Measurements from ENCODE around the gene PLD2. TPM values are rescaled to one million over a fixed set of nuclear protein-coding genes. Genes with fewer than 3 reads are reported as not detected.

PLD2 gene
- total and polyA plus RNA-seq, 9 donors: 22.2 to 36.9 (median 25.7) TPM

DNA sequence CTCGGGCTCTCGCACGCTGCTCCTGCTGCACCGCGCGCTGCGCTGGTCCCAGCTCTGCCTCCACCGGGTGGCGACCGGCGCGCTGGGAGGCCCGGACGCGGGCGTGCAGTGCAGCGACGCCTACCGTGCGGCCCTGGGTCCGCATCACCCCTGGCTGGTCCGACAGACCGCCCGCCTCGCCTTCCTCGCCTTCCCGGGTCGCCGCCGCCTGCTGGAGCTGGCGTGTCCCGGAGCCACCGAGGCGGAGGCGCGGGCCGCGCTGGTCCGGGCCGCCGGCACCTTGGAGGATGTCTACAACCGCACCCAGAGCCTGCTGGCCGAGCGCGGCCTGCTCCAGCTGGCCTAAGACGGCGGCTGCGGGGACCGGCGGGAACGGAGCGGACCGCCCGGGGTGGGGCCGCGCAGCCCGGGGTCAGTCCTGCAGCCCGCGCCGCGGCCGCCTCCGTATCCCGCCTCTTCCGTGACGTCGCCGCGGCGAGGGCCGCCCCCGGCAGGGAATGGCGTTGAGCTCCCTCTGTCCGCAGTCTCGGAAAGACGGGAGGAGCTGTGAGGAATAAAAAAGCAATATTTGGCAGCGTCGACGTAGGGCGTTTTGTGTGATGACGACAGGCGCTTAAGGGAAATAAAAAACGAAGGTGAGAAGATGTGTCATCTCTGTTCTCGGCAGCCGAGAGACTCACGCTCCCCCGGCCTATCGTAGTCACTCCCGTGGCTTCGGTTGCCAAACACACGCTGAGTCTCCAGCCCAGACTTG, 16.8 kb upstream of the PLD2 start:
- no peaks in the 10 kb centered on the region for H3K9me3 ChIP-seq (replicated peaks; ENCODE audit: control insufficient read depth, low read depth, low read length)
- under 1% methylated on average over 85 of the region's 91 CpGs for WGBS (ENCODE audit: insufficient coverage)
- H3K36me3 ChIP-seq (ENCODE audit: control insufficient read depth, insufficient read depth, low read length): no peaks in the 10 kb centered on the region
- H3K4me1 ChIP-seq (ENCODE audit: control insufficient read depth, insufficient read depth, low read length): peaks cover 34% of the 10 kb centered on the region
- peaks cover 30% of the 10 kb centered on the region for H3K27me3 ChIP-seq (ENCODE audit: control insufficient read depth, insufficient read depth, low read length)
- DNase-seq: peak; percentile 96
- H3K4me3 ChIP-seq (ENCODE audit: low read length): peak overlapping the region; percentile 72
- peak overlapping the region; percentile 93 for H3K27ac ChIP-seq (ENCODE audit: low read length)

DNA sequence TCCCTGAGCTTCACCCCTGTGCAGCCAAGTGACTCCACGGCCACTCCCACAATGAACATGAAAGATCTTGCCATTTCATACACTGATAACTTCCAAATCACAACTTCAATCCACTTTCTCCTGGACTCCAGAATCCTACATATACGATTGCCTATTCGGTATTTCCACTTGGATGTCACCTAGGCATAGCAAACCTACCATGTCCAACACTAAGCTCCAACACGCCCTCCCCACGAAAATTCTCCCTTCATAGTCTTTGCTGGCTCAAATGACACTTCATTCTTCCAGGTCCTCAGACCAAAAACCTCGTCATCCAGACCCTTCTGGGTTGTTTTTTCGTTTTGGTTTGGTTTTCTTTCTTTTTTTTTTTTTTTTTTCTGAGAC, 16.3 kb upstream of the PLD2 start:
- 71% methylated on average over 2 of the region's 7 CpGs for WGBS (ENCODE audit: insufficient coverage)
- DNase-seq: no peak
- Histone ChIP-seq H3K36me3 (ENCODE audit: control insufficient read depth, insufficient read depth, low read length) (no peaks in the 10 kb centered on the region), H3K4me1 (ENCODE audit: control insufficient read depth, insufficient read depth, low read length) (peaks cover 30% of the 10 kb centered on the region), H3K27ac (ENCODE audit: low read length) (peak overlapping the region; percentile 93), H3K4me3 (ENCODE audit: low read length) (peak overlapping the region; percentile 72), H3K27me3 (ENCODE audit: control insufficient read depth, insufficient read depth, low read length) (peaks cover 24% of the 10 kb centered on the region), H3K9me3 (replicated peaks; ENCODE audit: control insufficient read depth, low read depth, low read length) (no peaks in the 10 kb centered on the region)

DNA sequence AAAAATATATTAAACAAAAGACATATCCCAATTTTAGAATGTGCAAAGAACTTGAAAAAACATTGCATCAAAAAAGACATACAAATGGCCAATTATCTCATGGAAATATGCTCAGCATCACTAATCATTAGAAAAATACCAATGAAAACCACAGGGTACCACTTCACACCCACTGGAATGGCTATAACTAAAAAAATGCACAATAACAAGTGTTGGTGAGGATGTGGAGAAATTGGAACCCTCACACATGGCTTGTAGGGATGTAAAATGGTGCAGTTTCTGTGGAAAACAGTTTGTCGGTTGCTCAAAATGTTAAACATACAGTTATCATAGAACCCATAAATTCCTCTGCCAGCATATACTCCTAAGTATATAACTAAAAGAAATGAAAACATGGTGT, 11.8 kb upstream of the PLD2 start:
- Histone ChIP-seq H3K4me3 (ENCODE audit: low read length) (no peak overlapping the region), H3K36me3 (ENCODE audit: control insufficient read depth, insufficient read depth, low read length) (peaks cover 22% of the 10 kb centered on the region), H3K9me3 (replicated peaks; ENCODE audit: control insufficient read depth, low read depth, low read length) (no peaks in the 10 kb centered on the region), H3K27ac (ENCODE audit: low read length) (no peak overlapping the region), H3K27me3 (ENCODE audit: control insufficient read depth, insufficient read depth, low read length) (no peaks in the 10 kb centered on the region), H3K4me1 (ENCODE audit: control insufficient read depth, insufficient read depth, low read length) (peaks cover 17% of the 10 kb centered on the region)
- DNase-seq: no peak
- WGBS (ENCODE audit: insufficient coverage): no CpG with 5 or more reads among the region's 1 CpG

DNA sequence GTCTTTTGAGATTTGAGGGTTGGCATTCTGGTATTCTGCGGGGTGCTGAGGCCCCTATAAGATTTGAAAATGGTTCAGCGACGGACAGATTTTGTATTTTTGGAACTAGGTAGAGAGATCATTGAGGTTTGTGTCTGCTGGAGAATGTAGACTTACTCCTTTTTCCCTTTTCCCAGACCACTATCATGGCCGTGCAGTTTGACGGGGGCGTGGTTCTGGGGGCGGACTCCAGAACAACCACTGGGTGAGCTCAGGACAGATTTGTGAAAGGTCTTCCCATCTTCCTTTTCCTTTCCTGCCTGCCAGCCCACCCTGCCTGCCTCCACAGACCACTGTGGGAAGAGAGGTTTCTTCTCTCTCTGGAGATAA, 10.4 kb upstream of the PLD2 start:
- peak; percentile 40 for DNase-seq
- Histone ChIP-seq H3K4me1 (ENCODE audit: control insufficient read depth, insufficient read depth, low read length) (peaks cover 12% of the 10 kb centered on the region), H3K36me3 (ENCODE audit: control insufficient read depth, insufficient read depth, low read length) (peaks cover 27% of the 10 kb centered on the region), H3K27me3 (ENCODE audit: control insufficient read depth, insufficient read depth, low read length) (no peaks in the 10 kb centered on the region), H3K9me3 (replicated peaks; ENCODE audit: control insufficient read depth, low read depth, low read length) (no peaks in the 10 kb centered on the region), H3K27ac (ENCODE audit: low read length) (peak overlapping the region; percentile 78), H3K4me3 (ENCODE audit: low read length) (peak overlapping the region; percentile 73)
- WGBS (ENCODE audit: insufficient coverage): 14% methylated on average over 1 of the region's 7 CpGs

DNA sequence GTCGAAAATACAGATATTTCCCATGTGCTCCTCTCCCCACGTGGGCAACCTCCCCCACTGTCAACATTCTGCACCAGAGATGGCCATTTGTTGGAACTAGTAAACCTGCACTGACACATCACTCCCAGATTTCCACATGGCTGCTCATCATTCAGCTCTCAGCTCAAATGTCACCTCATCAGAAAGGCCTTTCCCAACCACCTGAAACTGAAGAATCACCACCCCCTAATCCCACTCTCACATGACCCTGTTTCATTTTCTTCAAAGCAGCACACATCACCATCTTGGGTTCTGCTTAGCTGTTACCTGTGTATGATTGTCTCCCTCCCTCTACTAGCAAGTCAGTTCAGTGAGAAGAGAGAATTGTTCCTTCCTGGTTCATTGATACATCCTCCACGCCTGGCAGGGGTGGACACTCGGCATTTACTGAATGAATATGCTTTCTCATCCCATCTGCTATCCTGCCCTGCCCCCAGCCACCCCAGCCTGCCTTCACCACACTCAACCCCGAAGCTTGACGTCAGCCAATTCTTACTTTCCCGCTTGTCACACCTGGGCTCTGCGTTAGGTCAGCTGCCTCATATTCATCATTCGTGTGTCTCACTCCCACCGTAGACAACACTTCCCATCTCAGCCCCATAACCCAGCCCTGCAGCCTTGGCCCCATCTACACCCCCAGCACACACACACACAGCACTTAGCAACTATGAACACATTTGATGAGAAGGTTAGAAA, 6.3 kb upstream of the PLD2 start:
- H3K9me3 ChIP-seq (replicated peaks; ENCODE audit: control insufficient read depth, low read depth, low read length): no peaks in the 10 kb centered on the region
- WGBS (ENCODE audit: insufficient coverage): 71% methylated on average over 8 of the region's 10 CpGs
- DNase-seq: no peak

DNA sequence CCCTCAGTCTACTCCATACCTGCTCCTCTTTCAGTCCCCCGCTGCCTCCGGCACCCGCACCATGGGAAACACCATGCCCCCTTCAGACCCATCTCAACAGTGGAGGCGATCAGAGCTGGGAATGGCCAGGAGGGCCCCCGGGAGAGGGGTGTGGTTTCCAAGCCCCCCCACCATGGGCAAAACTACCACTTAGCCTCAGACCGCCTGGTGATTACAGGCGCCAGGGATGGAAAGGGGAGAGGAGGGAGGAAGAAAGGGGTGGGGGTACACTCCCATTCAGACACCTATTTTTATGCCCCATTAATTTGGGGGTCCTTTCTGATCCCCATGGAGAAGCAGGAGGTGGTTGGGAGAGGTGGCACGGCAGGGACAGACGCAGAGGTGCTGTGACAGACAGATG, 4.7 kb upstream of the PLD2 start, which contains the start of gene C17orf114:
Gene C17orf114 (minus strand): TSS at position 101 of the 400 bp plus-strand sequence.
- WGBS (ENCODE audit: insufficient coverage): 83% methylated on average over 2 of the region's 9 CpGs

More for the DNA sequence above, 6.3 kb upstream of the PLD2 start:
- Histone ChIP-seq H3K27me3 (ENCODE audit: control insufficient read depth, insufficient read depth, low read length) (no peaks in the 10 kb centered on the region), H3K36me3 (ENCODE audit: control insufficient read depth, insufficient read depth, low read length) (peaks cover 27% of the 10 kb centered on the region), H3K4me3 (ENCODE audit: low read length) (no peak overlapping the region), H3K27ac (ENCODE audit: low read length) (no peak overlapping the region), H3K4me1 (ENCODE audit: control insufficient read depth, insufficient read depth, low read length) (peaks cover 9% of the 10 kb centered on the region)

DNA sequence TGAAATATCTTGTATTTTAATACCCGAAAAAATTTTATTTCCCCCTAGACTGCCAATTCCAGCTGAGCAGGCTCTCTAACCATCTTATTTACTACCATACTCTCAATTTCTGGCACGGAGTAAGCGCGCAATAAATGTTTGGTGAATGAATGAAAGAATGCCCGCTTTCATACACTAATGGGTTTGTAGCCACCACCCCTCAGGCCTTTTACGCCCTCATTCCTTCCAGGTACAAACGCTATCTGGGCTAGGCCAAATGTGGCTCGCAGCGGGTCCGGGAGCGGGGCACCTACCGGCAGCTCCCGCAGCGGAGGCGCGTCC, 536 bp upstream of the PLD2 start:
- H3K27ac ChIP-seq (ENCODE audit: low read length): no peak overlapping the region
- DNase-seq: peak; percentile 22

More for the DNA sequence above, 4.7 kb upstream of the PLD2 start, which contains the start of gene C17orf114:
- H3K4me3 ChIP-seq (ENCODE audit: low read length): no peak within 1 kb of the TSS
- no peaks in the 10 kb centered on the region for H3K9me3 ChIP-seq (replicated peaks; ENCODE audit: control insufficient read depth, low read depth, low read length)
- no peaks in the 10 kb centered on the region for H3K27me3 ChIP-seq (ENCODE audit: control insufficient read depth, insufficient read depth, low read length)
- H3K27ac ChIP-seq (ENCODE audit: low read length): no peak within 1 kb of the TSS
- peaks cover 1% of the 10 kb centered on the region for H3K4me1 ChIP-seq (ENCODE audit: control insufficient read depth, insufficient read depth, low read length)
- peaks cover 27% of the 10 kb centered on the region for H3K36me3 ChIP-seq (ENCODE audit: control insufficient read depth, insufficient read depth, low read length)
- DNase-seq: no peak

DNA sequence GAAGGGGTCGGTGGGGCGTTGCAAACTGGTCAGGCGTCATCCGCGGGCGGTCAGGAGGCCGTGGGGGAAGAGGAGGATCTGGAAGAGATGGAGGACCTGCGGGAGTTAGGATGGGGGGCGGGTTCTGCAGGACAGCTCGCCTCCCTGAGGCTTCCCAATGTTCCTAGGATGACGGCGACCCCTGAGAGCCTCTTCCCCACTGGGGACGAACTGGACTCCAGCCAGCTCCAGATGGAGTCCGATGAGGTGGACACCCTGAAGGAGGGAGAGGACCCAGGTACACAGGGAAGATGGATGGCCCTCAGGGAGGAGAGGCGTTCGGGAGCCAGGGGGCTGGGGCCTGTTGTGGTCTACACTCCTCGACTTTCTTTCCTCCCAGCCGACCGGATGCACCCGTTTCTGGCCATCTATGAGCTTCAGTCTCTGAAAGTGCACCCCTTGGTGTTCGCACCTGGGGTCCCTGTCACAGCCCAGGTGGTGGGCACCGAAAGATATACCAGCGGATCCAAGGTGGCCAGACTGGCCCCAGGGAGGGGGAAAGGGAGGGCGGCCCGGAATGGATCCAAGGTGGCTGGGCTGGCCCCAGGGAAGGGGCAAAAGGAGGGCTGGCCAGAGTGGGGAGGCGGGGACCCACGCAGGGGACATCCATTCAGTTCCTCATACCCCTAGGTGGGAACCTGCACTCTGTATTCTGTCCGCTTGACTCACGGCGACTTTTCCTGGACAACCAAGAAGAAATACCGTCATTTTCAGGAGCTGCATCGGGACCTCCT, 839 bp downstream of the PLD2 start:
- Histone ChIP-seq H3K36me3 (ENCODE audit: control insufficient read depth, insufficient read depth, low read length) (peaks cover 26% of the 10 kb centered on the region), H3K4me3 (ENCODE audit: low read length) (peak overlapping the region; percentile 64), H3K27ac (ENCODE audit: low read length) (peak overlapping the region; percentile 24), H3K4me1 (ENCODE audit: control insufficient read depth, insufficient read depth, low read length) (peaks cover 14% of the 10 kb centered on the region), H3K27me3 (ENCODE audit: control insufficient read depth, insufficient read depth, low read length) (no peaks in the 10 kb centered on the region), H3K9me3 (replicated peaks; ENCODE audit: control insufficient read depth, low read depth, low read length) (no peaks in the 10 kb centered on the region)
- peak; percentile 44 for DNase-seq
- WGBS (ENCODE audit: insufficient coverage): 28% methylated on average over 14 of the region's 32 CpGs

More for the DNA sequence above, 536 bp upstream of the PLD2 start:
- Histone ChIP-seq H3K9me3 (replicated peaks; ENCODE audit: control insufficient read depth, low read depth, low read length) (no peaks in the 10 kb centered on the region), H3K27me3 (ENCODE audit: control insufficient read depth, insufficient read depth, low read length) (no peaks in the 10 kb centered on the region), H3K4me3 (ENCODE audit: low read length) (peak overlapping the region; percentile 32), H3K4me1 (ENCODE audit: control insufficient read depth, insufficient read depth, low read length) (peaks cover 14% of the 10 kb centered on the region), H3K36me3 (ENCODE audit: control insufficient read depth, insufficient read depth, low read length) (peaks cover 23% of the 10 kb centered on the region)
- WGBS (ENCODE audit: insufficient coverage): 0% methylated on average over 11 of the region's 16 CpGs

DNA sequence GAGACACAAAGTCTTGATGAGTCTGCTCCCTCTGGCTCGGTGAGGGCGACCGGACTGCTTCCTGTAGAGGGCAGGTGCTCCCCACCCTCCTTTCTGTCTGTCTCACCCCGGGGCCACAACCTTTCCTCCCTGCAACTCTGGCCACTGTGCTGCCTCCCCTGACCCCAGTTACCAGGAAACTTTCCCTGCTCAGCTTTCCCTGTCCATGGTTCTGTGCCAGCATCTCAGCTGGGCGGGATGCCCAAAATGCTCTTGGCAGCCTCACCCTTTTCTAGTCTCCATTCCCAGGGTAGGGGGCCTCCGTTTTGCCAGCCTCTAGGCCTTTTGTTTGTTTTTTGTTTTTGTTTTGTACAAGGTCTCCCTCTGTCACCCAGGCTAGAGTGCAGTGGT, 1.4 kb downstream of the PLD2 start:
- no peaks in the 10 kb centered on the region for H3K9me3 ChIP-seq (replicated peaks; ENCODE audit: control insufficient read depth, low read depth, low read length)
- H3K4me1 ChIP-seq (ENCODE audit: control insufficient read depth, insufficient read depth, low read length): peaks cover 14% of the 10 kb centered on the region
- DNase-seq: peak; percentile 69
- H3K36me3 ChIP-seq (ENCODE audit: control insufficient read depth, insufficient read depth, low read length): peaks cover 26% of the 10 kb centered on the region
- no peak overlapping the region for H3K27ac ChIP-seq (ENCODE audit: low read length)
- 63% methylated on average over 5 of the region's 6 CpGs for WGBS (ENCODE audit: insufficient coverage)
- no peaks in the 10 kb centered on the region for H3K27me3 ChIP-seq (ENCODE audit: control insufficient read depth, insufficient read depth, low read length)
- H3K4me3 ChIP-seq (ENCODE audit: low read length): no peak overlapping the region

Data from muscle of leg (tissue), 11 donors.